HCT116 (cell line): ENCODE results near the gene SSTR3.
A peak's percentile ranks its signal among the peaks of the same experiment; 100 is the strongest.

Source experiments
- CEBPB ChIP-seq: IDR thresholded peaks from 2 replicates; pipeline ENCODE4 v1.6.1; 2012; ENCODE audit warnings: low read depth
- EZH2phosphoT487 ChIP-seq: fragments of 200-600 bp; IDR thresholded peaks from 2 replicates; pipeline ENCODE4 v1.6.1; 2018; ENCODE audit warnings: antibody characterized with exemption, borderline replicate concordance
- POLR2A ChIP-seq: IDR thresholded peaks from 2 replicates; pipeline ENCODE4 v1.7.0; 2011; ENCODE audit warnings: borderline replicate concordance; ENCODE audit not compliant: insufficient read depth, insufficient read length; ENCODE audit errors: extremely low read depth
- POLR2AphosphoS5 ChIP-seq: IDR thresholded peaks from 2 replicates; pipeline ENCODE4 v1.6.1; 2011; ENCODE audit warnings: mild to moderate bottlenecking, low read depth, low read length, moderate library complexity
- RAD21 ChIP-seq: IDR thresholded peaks from 2 replicates; pipeline ENCODE4 v1.6.1; 2012; ENCODE audit warnings: low read depth, mild to moderate bottlenecking
- SIN3A ChIP-seq: IDR thresholded peaks from 2 replicates; pipeline ENCODE4 v1.6.1; 2012; ENCODE audit warnings: low read depth
- SP1 ChIP-seq: IDR thresholded peaks from 2 replicates; pipeline ENCODE4 v1.6.1; 2012; ENCODE audit warnings: low read depth
- YY1 ChIP-seq: IDR thresholded peaks from 2 replicates; pipeline ENCODE4 v1.6.1; 2011; ENCODE audit warnings: low read length, low read depth, moderate library complexity, mild to moderate bottlenecking; ENCODE audit not compliant: insufficient replicate concordance; ENCODE audit errors: extremely low read depth
- ZFX ChIP-seq: fragments of 450-650 bp; IDR thresholded peaks from 2 replicates; pipeline ENCODE4 v1.6.1; 2017
- TF ChIP-seq, protein P1 (sequence below), 3 experiments: fragments of 200-600 bp in 1 of 3; sonication (generic) in 1 of 3; IDR thresholded peaks in 2 of 3; conservative IDR thresholded peaks in 1 of 3; 2 replicates each; pipeline ENCODE4 v1.5.1; 2012 to 2017; ENCODE audit warnings: low read depth in 2 of 3, low read length in 2 of 3, antibody characterized with exemption in 1 of 3, borderline replicate concordance in 1 of 3, control low read depth in 1 of 3, mild to moderate bottlenecking in 1 of 3, mixed read lengths in 1 of 3, mixed run types in 1 of 3, moderate library complexity in 1 of 3; ENCODE audit not compliant: insufficient read depth in 1 of 3
- TF ChIP-seq, protein P2 (sequence below): IDR thresholded peaks from 2 replicates; pipeline ENCODE4 v1.6.1; 2012
- TF ChIP-seq, protein P3 (sequence below): IDR thresholded peaks from 2 replicates; pipeline ENCODE4 v1.6.1; 2012; ENCODE audit warnings: low read depth
- TF ChIP-seq, protein P4 (sequence below): IDR thresholded peaks from 2 replicates; pipeline ENCODE4 v1.6.1; 2011; ENCODE audit warnings: mild to moderate bottlenecking, low read length, moderate library complexity; ENCODE audit not compliant: insufficient replicate concordance; ENCODE audit errors: extremely low read depth
- TF ChIP-seq, protein P5 (sequence below): IDR thresholded peaks from 2 replicates; pipeline ENCODE4 v1.6.1; 2012

DNA sequence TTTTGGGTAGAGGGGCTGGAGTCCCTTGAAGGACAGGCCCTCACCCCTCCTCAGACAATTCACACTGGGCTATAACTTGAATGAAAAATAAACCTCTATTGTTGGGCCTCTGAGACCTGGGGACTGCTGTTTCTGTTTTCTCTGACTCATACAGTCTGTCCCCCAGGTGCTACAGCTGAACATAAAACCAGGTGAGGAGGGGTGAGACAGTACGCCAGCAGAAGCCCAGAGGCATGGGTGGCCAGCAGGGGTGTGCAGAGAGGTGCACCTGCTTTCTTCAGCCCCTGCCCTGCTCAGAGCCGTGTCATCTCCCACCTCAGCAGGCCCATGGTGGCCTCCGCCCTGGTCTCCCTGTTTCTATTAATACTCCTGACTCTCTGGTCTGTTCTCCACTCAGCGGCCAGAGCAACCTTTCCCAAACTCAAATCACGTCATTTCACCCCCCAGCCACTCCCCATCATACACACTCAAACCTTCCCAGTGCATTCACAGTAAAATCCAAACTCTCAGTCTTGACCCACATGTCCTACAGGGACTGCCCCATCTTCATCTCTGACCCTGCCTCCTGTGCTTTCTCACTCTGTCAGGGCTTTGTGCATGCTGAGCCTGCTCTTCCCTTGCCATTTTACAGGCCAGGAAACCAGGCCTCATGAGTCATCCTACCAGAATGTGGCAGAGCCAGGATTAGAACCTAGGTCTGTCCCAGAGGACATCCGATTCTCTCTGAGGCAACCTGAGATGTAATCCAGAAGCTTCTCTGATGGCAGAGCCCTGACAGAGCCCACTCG is 57.2 kb downstream of the SSTR3 start:
- TF ChIP-seq CEBPB (no peak), POLR2A (no peak), SIN3A (no peak), SP1 (peak; percentile 35; the same call in 1 of the 2 replicates), YY1 (no peak), RAD21 (no peak), EZH2phosphoT487 (no peak), ZFX (no peak), POLR2AphosphoS5 (no peak)
- TF ChIP-seq, protein P1, sequence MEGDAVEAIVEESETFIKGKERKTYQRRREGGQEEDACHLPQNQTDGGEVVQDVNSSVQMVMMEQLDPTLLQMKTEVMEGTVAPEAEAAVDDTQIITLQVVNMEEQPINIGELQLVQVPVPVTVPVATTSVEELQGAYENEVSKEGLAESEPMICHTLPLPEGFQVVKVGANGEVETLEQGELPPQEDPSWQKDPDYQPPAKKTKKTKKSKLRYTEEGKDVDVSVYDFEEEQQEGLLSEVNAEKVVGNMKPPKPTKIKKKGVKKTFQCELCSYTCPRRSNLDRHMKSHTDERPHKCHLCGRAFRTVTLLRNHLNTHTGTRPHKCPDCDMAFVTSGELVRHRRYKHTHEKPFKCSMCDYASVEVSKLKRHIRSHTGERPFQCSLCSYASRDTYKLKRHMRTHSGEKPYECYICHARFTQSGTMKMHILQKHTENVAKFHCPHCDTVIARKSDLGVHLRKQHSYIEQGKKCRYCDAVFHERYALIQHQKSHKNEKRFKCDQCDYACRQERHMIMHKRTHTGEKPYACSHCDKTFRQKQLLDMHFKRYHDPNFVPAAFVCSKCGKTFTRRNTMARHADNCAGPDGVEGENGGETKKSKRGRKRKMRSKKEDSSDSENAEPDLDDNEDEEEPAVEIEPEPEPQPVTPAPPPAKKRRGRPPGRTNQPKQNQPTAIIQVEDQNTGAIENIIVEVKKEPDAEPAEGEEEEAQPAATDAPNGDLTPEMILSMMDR (IDR thresholded peaks at IDR 0.05 in 2 of 3, conservative IDR thresholded peaks at IDR 0.05 in 1 of 3; ENCODE audit: borderline replicate concordance in 1 of 3, insufficient read depth in 1 of 3, low read depth in 2 of 3, low read length in 2 of 3) = no peak
- TF ChIP-seq, protein P2, sequence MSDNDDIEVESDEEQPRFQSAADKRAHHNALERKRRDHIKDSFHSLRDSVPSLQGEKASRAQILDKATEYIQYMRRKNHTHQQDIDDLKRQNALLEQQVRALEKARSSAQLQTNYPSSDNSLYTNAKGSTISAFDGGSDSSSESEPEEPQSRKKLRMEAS = 0 out of 2 replicates have a peak, but pooled peaks have one; percentile 55
- TF ChIP-seq, protein P3, sequence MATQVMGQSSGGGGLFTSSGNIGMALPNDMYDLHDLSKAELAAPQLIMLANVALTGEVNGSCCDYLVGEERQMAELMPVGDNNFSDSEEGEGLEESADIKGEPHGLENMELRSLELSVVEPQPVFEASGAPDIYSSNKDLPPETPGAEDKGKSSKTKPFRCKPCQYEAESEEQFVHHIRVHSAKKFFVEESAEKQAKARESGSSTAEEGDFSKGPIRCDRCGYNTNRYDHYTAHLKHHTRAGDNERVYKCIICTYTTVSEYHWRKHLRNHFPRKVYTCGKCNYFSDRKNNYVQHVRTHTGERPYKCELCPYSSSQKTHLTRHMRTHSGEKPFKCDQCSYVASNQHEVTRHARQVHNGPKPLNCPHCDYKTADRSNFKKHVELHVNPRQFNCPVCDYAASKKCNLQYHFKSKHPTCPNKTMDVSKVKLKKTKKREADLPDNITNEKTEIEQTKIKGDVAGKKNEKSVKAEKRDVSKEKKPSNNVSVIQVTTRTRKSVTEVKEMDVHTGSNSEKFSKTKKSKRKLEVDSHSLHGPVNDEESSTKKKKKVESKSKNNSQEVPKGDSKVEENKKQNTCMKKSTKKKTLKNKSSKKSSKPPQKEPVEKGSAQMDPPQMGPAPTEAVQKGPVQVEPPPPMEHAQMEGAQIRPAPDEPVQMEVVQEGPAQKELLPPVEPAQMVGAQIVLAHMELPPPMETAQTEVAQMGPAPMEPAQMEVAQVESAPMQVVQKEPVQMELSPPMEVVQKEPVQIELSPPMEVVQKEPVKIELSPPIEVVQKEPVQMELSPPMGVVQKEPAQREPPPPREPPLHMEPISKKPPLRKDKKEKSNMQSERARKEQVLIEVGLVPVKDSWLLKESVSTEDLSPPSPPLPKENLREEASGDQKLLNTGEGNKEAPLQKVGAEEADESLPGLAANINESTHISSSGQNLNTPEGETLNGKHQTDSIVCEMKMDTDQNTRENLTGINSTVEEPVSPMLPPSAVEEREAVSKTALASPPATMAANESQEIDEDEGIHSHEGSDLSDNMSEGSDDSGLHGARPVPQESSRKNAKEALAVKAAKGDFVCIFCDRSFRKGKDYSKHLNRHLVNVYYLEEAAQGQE = no peak
- TF ChIP-seq, protein P4, sequence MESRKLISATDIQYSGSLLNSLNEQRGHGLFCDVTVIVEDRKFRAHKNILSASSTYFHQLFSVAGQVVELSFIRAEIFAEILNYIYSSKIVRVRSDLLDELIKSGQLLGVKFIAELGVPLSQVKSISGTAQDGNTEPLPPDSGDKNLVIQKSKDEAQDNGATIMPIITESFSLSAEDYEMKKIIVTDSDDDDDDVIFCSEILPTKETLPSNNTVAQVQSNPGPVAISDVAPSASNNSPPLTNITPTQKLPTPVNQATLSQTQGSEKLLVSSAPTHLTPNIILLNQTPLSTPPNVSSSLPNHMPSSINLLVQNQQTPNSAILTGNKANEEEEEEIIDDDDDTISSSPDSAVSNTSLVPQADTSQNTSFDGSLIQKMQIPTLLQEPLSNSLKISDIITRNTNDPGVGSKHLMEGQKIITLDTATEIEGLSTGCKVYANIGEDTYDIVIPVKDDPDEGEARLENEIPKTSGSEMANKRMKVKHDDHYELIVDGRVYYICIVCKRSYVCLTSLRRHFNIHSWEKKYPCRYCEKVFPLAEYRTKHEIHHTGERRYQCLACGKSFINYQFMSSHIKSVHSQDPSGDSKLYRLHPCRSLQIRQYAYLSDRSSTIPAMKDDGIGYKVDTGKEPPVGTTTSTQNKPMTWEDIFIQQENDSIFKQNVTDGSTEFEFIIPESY = no peak
- TF ChIP-seq, protein P5, sequence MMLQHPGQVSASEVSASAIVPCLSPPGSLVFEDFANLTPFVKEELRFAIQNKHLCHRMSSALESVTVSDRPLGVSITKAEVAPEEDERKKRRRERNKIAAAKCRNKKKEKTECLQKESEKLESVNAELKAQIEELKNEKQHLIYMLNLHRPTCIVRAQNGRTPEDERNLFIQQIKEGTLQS = no peak
